Measurements from ENCODE around the gene SPON1.

Gene SPON1

DNA sequence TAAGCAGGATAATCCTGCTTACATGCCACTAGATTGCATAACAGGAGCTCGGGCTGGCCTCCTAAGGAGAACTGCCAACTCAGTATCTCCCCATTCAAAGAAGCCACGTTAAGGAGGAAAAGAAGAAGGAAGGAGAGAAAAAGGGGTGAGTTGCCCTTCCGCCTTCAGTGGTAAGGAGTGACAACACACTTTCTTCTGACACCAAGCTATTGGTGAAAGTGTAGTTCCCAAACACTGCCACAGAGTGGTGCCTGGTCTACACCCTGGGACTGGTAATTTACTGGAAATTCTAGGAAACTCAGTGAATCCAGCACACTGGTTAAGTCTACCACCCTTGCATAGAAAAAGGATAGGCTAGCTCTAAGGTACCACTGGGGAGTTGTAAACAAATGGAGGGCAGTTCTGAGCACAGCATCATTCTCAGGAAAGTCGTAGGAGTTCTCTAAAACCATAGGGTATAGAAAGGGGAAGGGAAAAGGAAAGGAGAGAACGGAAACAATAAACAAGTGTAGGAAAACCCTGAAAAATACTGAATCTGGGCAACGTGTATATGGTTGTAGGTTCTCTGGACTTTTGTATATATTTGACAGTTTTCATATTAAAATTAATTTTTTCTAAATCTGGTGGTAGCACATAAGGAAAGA is 338.3 kb downstream of the SPON1 start:
- DNase-seq, result peak; percentile 69 to 85

DNA sequence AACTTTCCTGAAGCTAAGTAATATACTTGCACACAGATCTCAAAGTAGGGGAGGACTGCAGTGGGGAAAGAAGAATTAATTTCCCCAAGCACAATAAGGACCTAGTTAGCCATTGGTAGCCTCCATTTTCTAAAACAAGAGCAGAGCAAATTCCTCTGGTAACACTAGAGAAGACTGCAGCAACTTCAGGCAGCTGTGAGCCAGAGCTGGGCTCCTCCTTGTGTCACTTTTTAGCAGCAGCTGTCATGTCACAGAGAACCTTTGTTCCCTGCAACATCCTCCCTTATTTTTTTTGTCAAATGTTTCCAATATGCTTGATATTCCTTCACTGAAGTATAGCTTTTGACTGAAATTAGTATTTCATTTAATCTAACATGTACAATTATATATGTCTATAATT is 342.1 kb downstream of the SPON1 start:
- no peak for DNase-seq

DNA sequence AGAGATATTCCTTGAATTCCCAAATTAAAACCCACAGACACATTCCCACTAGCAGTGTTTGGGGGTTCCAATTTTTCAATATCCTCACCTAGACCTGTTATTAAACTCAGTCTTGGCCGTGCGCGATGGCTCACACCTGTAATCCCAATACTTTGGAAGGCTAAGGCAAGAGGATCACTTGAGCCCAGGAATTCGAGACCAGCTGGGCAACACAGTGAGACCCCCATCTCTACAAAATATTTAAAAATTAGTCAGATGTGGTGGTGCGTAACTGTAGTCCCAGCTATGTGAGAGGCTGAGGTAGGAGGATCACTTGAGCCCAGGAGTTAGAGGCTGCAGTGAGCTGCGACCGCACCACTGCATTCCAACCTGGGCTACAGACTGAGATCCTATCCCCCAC is 343.1 kb downstream of the SPON1 start:
- no peak for DNase-seq

DNA sequence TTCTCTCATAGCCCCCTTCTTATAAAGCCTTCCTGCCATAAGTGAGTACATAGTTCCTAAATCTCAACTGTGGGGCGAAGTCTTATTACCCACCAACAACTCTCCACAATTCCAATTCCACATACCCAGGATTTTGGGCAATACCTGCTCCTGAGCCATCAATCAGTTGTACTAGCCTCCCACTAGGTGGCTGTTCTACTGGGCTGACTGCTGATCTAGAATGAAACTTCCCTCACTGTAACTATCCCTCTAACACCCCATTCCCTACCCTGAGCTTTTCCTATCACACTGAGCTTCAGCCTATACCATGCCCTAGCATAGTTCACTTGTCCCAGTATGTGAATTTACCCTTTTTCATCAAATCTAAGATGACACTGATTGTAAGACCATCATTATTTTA is 344.0 kb downstream of the SPON1 start:
- DNase-seq, result no peak

DNA sequence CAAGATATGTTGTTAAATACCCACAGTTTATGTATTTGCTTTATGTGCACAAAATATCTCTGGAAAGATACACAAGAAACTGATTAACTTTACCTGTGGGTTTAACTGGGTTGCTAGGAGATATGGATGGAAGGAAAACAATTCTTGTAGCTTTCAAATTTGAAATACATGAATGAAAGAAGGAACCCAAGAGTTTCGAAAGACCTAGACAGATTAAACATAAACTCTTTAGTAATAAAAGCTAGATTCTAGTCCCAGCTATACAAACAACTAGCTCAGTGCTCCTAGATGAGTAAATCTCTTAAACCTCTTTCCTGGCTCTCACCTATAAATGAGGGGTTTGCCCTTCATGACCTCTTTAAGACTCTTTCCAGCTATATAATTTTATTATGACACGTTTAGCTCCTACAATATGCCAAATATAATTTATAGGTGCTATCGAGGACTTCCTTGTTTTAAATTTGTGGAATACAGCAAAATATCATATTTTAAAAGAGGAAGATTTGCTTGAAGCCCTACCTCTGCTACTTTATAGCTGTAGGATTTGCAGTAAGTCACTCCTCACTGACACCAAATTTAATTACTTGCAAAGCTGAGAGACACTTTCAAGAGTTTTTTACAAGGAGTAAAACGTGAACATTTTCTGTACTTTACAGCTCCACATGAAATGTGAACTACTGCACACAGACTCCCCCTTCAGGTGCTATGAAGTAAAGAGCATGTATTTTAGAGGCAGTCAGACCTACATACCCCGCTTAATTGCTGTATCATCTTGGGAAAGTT is 345.8 kb downstream of the SPON1 start:
- DNase-seq, result peak; percentile 74 to 86

DNA sequence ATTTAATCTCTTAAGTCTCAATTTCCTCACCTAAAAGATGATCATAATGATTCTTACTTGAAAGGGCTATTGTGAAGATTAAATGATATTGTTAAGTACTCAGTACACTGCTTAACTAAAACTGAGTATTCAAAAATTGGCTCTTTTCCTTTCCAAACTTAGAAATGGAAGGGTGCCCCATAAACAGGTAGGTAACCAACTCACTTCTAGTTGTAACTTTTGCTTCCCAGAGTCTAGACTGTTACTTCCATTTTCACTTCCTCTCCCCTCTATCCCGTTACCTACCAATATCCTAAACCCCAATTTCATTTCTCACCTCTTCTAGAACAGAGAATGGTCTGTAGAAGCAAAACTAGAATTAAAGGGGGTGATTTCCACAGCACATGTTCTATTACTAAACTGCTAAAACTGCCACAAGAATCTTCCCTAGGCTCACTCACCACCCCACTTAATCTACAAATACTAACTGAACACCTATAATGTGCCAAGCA is 346.4 kb downstream of the SPON1 start:
- no peak for DNase-seq

DNA sequence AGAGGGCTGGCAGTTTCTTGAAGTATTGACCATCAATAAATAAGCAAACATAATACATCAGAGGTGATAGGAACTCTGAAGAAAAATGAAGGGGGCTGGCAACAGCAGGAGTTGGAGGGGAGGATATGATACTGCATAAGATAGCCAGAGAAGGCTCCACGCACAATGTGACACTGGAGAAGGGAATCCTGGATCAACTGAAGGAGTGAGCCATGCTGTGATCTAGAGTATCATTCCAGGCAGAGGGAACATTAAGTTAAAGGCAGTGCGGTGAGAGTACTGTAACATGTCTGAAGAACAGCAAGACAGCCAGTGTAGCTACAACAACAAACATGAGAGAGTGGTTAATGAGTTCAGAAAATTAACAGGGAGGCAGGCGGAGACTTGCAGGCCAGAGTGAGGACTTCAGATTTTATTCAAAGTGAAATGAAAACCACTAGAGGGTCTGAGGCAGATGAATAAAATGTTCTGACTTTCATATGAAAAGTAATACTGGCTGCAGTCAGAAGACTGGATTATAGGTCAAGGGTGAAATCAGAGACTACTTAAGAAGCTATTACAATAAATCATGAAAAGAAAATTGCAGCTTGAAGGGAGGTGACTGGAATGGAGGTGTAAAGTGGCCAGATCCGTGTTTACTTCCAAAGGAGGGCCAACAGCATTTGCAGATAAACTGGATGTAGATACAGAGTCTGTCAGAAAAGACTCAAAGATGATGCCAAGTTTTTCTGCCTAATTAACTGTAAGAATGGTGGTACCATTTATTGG is 347.1 kb downstream of the SPON1 start:
- DNase-seq, result no peak

DNA sequence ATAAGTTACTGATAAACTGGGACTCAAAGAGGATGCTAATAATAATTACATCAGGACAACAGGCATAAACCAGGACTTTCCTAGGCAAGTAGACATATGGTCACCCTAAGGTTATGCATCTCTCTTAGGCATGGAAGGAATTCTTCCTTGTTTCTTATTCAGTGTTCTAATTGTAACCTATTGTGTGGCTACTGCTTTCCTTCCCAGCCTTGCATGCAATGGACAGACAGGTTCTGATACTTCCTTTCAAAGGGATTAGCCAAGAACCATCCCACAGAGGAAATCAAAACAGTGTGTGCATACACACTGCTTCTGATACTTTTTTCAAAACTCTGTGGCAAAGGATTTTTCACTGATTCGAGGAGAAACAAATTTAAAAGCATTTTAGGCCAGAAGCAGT is 348.2 kb downstream of the SPON1 start:
- DNase-seq, result no peak

DNA sequence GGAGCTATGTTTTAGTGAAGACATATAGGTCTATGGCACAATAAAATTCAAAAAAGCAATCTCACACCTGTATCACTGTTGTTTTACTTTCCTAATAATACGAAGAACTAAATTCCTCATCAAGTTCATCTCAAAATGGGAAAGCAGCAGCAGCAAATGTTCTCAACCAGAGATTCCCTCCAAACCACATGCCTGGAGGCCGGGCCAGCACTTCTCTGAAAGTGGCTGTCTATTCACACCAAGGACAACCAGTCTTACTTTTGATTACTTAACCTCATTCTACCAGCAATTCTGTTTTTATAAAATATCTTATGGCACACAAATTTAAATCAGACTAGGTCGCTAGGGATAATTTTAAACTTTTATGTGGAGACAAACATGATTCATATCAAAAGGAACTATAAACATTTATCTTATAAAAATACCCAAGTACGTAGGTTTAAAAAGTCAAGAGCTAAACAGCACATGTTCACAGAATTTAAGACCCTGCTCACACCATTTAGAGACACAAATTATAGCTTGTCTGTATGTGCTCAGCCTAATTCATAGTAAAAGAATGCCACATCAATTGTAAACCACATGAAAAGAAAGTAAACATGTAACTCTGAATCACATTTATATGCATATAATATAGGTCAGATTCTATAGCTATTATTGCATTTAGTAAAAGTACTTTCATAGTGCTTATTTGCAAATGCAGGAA is 350.4 kb downstream of the SPON1 start:
- no peak for DNase-seq

DNA sequence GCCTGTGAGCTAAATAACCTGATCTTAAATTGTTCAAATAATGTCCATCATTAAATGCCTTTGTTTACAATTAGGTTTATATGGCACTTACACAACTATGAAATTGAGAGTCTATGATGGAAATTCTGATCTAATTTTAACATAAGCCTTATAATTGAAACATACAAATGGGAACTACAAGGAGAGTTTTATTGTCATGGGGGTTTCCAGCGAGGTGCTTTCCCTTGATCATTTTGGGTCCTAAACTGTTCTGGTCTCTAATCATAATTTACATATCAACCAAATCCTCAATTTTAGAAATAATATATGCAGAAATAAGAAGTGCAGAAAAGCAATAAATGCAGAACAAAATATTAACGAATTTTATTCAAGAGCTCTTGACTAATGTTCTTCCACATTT is 351.6 kb downstream of the SPON1 start:
- no peak for DNase-seq

DNA sequence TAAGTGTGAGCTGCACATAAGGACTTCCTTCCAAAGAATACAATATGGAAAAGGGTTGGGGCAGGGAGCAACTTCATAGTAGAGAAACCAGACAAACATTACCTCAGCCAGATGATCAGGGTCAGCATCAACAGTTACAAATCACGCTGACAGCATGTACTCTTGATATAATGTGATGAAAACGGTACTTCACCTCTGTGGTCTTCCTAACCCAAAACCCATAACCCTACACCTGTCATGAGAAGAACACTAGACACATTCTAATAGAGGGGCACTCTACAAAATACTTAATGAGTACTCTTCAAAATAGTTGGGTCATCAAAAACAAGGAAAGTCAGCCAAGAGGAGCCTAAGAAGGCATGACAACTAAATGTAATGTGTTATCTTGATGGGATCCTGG is 352.6 kb downstream of the SPON1 start:
- no peak for DNase-seq

All from Kasumi-1 (cell line).